Mucosa of rectum (tissue), 2 donors: ENCODE data around the gene AHCYL2.
"Not testable (repeated sequence)": the region's sequence is repeated elsewhere in the genome, so short reads cannot be mapped to it uniquely, and the experiment has no call there.

Experiments
- H3K27ac ChIP-seq, 2 donors: one replicate each; pipeline ENCODE4 v1.7.0; 2013; ENCODE audit warnings: inconsistent platforms in 2 of 2, low read depth in 2 of 2, low read length in 2 of 2
- H3K27me3 ChIP-seq, 2 donors: one replicate each; pipeline ENCODE4 v1.7.0; 2013; ENCODE audit warnings: low read length in 2 of 2; ENCODE audit not compliant: control insufficient read depth in 2 of 2, insufficient read depth in 2 of 2
- H3K36me3 ChIP-seq, 2 donors: one replicate each; pipeline ENCODE4 v1.7.0; 2013; ENCODE audit warnings: low read length in 2 of 2; ENCODE audit not compliant: control insufficient read depth in 2 of 2, insufficient read depth in 2 of 2
- H3K4me1 ChIP-seq, 2 donors: one replicate each; pipeline ENCODE4 v1.7.0; 2013; ENCODE audit warnings: low read length in 2 of 2, mild to moderate bottlenecking in 1 of 2; ENCODE audit not compliant: control insufficient read depth in 2 of 2, insufficient read depth in 2 of 2
- H3K4me3 ChIP-seq, 2 donors: one replicate each; pipeline ENCODE4 v1.7.0; 2013; ENCODE audit warnings: low read length in 2 of 2
- H3K9ac ChIP-seq, 2 donors: one replicate each; pipeline ENCODE4 v1.7.0; 2013; ENCODE audit warnings: low read length in 2 of 2, low read depth in 1 of 2, mild to moderate bottlenecking in 1 of 2
- H3K9me3 ChIP-seq, 2 donors: one replicate each; pipeline ENCODE4 v1.7.0; 2013; ENCODE audit warnings: low read length in 2 of 2; ENCODE audit not compliant: control insufficient read depth in 2 of 2
- donor health status: healthy.
- donor health status: Normal muscosa, but diverticular disease.

AHCYL2 gene

GRCh38 chr7:129219166-129219565 is 5.7 kb upstream of the AHCYL2 start:
- H3K9ac ChIP-seq, H3K27me3 ChIP-seq: not testable (repeated sequence)

GRCh38 chr7:129222064-129222463 is 2.8 kb upstream of the AHCYL2 start:
- Histone ChIP-seq H3K36me3 (no peaks in the 10 kb centered on the region), H3K9me3 (no peaks in the 10 kb centered on the region), H3K4me3 (no peak overlapping the region), H3K27me3 (no peaks in the 10 kb centered on the region), H3K4me1 (peaks cover 4 to 13% of the 10 kb centered on the region in 2 donors), H3K9ac (peak overlapping the region in 1 of 2 donors; percentile 32), H3K27ac (no peak overlapping the region)

More at GRCh38 chr7:129219166-129219565, 5.7 kb upstream of the AHCYL2 start:
- H3K4me1 ChIP-seq, H3K27ac ChIP-seq, H3K36me3 ChIP-seq, H3K9me3 ChIP-seq, H3K4me3 ChIP-seq: not testable (repeated sequence)

- Histone ChIP-seq H3K27me3 (no peaks in the 10 kb centered on the region), H3K36me3 (no peaks in the 10 kb centered on the region), H3K27ac (peak overlapping the region; percentile 77 to 99), H3K9me3 (no peaks in the 10 kb centered on the region), H3K9ac (peak overlapping the region; percentile 70 to 74), H3K4me1 (peaks cover 13 to 15% of the 10 kb centered on the region in 2 donors), H3K4me3 (peak overlapping the region; percentile 77 to 95)
These were observed 538 bp downstream of the AHCYL2 start for GRCh38 chr7:129225206-129225930.

GRCh38 chr7:129225931-129226572 is 1.2 kb downstream of the AHCYL2 start:
- Histone ChIP-seq H3K4me3 (peak overlapping the region; percentile 77 to 95), H3K27ac (no peak overlapping the region)

GRCh38 chr7:129227646-129228578 is 3.1 kb downstream of the AHCYL2 start:
- H3K9me3 ChIP-seq: no peaks in the 10 kb centered on the region
- no peaks in the 10 kb centered on the region for H3K27me3 ChIP-seq
- H3K4me3 ChIP-seq: no peak overlapping the region
- H3K9ac ChIP-seq: no peak overlapping the region
- no peak overlapping the region for H3K27ac ChIP-seq
- H3K4me1 ChIP-seq: peaks cover 13 to 15% of the 10 kb centered on the region in 2 donors
- H3K36me3 ChIP-seq: no peaks in the 10 kb centered on the region

More at GRCh38 chr7:129225931-129226572, 1.2 kb downstream of the AHCYL2 start:
- Histone ChIP-seq H3K9ac (peak overlapping the region; percentile 70 to 74), H3K27me3 (no peaks in the 10 kb centered on the region), H3K9me3 (no peaks in the 10 kb centered on the region), H3K4me1 (peaks cover 13 to 15% of the 10 kb centered on the region in 2 donors), H3K36me3 (no peaks in the 10 kb centered on the region)

GRCh38 chr7:129228633-129229032 is 3.8 kb downstream of the AHCYL2 start:
- Histone ChIP-seq H3K4me3 (no peak overlapping the region), H3K36me3 (no peaks in the 10 kb centered on the region), H3K9me3 (no peaks in the 10 kb centered on the region), H3K27ac (no peak overlapping the region), H3K9ac (no peak overlapping the region), H3K4me1 (peaks cover 13 to 15% of the 10 kb centered on the region in 2 donors), H3K27me3 (no peaks in the 10 kb centered on the region)

GRCh38 chr7:129231666-129232065 is 6.8 kb downstream of the AHCYL2 start:
- no peak overlapping the region for H3K27ac ChIP-seq
- H3K9me3 ChIP-seq: no peaks in the 10 kb centered on the region
- no peaks in the 10 kb centered on the region for H3K27me3 ChIP-seq
- no peak overlapping the region for H3K9ac ChIP-seq
- H3K36me3 ChIP-seq: no peaks in the 10 kb centered on the region
- H3K4me1 ChIP-seq: peaks cover 3 to 9% of the 10 kb centered on the region in 2 donors
- no peak overlapping the region for H3K4me3 ChIP-seq

GRCh38 chr7:129238546-129238945 is 13.7 kb downstream of the AHCYL2 start:
- H3K4me3 ChIP-seq: no peak overlapping the region

GRCh38 chr7:129240119-129240820 is 15.4 kb downstream of the AHCYL2 start:
- no peak overlapping the region for H3K9ac ChIP-seq
- no peak overlapping the region for H3K27ac ChIP-seq
- no peaks in the 10 kb centered on the region for H3K9me3 ChIP-seq
- no peak overlapping the region for H3K4me3 ChIP-seq
- no peaks in the 10 kb centered on the region for H3K27me3 ChIP-seq
- H3K4me1 ChIP-seq: no peaks in the 10 kb centered on the region
- no peaks in the 10 kb centered on the region for H3K36me3 ChIP-seq

More at GRCh38 chr7:129238546-129238945, 13.7 kb downstream of the AHCYL2 start:
- Histone ChIP-seq H3K9me3 (no peaks in the 10 kb centered on the region), H3K4me1 (no peaks in the 10 kb centered on the region), H3K9ac (no peak overlapping the region), H3K27me3 (no peaks in the 10 kb centered on the region), H3K36me3 (no peaks in the 10 kb centered on the region), H3K27ac (no peak overlapping the region)
